HEK293 (cell line): ENCODE results near the gene SPTSSB.

Source experiments
- CTCF ChIA-PET: fragments of 350-600 bp; formaldehyde crosslinking; extraction: SDS; loops from one replicate; lab custom pipeline; 2021; ENCODE audit warnings: antibody characterized with exemption; lab: Yijun Ruan, JAX
- POLR2A ChIA-PET: fragments of 300-600 bp; formaldehyde crosslinking; extraction: SDS; loops from one replicate; lab custom pipeline; 2020; ENCODE audit warnings: antibody characterized with exemption, inconsistent platforms; lab: Yijun Ruan, JAX
- H3K27ac ChIP-seq: fragments of 200-500 bp; sonication (Bioruptor generic); 2 replicates; pipeline ENCODE4 v1.5.1; 2014; ENCODE audit warnings: low read depth, low read length, control low read depth, inconsistent platforms; ENCODE audit errors: extremely low read depth
- H3K36me3 ChIP-seq, 2 experiments: fragments of 200-500 bp in 1 of 2; sonication (Bioruptor generic) in 1 of 2; 1 replicate in 1 of 2; 2 replicates in 1 of 2; pipeline ENCODE4 v1.5.1; 2014 to 2017; ENCODE audit warnings: inconsistent platforms in 2 of 2, low read length in 2 of 2; ENCODE audit not compliant: control insufficient read depth in 2 of 2, insufficient read depth in 1 of 2
- H3K4me1 ChIP-seq: fragments of 200-500 bp; sonication (Bioruptor generic); 2 replicates; pipeline ENCODE4 v1.5.1; 2014; ENCODE audit warnings: mild to moderate bottlenecking, low read length, inconsistent platforms; ENCODE audit not compliant: control insufficient read depth, insufficient read depth
- H3K4me3 ChIP-seq: 2 replicates; pipeline ENCODE4 v1.5.1; 2011; ENCODE audit warnings: low read depth, mild to moderate bottlenecking, control low read depth, low read length, moderate library complexity
- H3K9me3 ChIP-seq: fragments of 200-500 bp; sonication (Bioruptor generic); 2 replicates; pipeline ENCODE4 v1.5.1; 2014; ENCODE audit warnings: low read depth, low read length, inconsistent platforms; ENCODE audit not compliant: control insufficient read depth, insufficient read depth
- BCL11B ChIP-seq: fragments of 450-650 bp; formaldehyde crosslinking; IDR thresholded peaks from 2 replicates; pipeline ENCODE4 v1.5.1; 2016; ENCODE audit warnings: low read depth, missing biosample characterization, missing genetic modification characterization
- ZBTB21 ChIP-seq: fragments of 450-650 bp; formaldehyde crosslinking; IDR thresholded peaks from 2 replicates; pipeline ENCODE4 v1.5.1; 2017; ENCODE audit warnings: missing biosample characterization, missing genetic modification characterization
- ZNF133 ChIP-seq: fragments of 450-650 bp; formaldehyde crosslinking; IDR thresholded peaks from 2 replicates; pipeline ENCODE4 v1.5.1; 2016; ENCODE audit warnings: missing biosample characterization, missing genetic modification characterization
- ZNF416 ChIP-seq: fragments of 450-650 bp; formaldehyde crosslinking; IDR thresholded peaks from 2 replicates; pipeline ENCODE4 v1.5.1; 2016; ENCODE audit warnings: missing biosample characterization, missing genetic modification characterization
- ZNF571 ChIP-seq: fragments of 450-650 bp; formaldehyde crosslinking; IDR thresholded peaks from 2 replicates; pipeline ENCODE4 v1.5.0; 2017; ENCODE audit warnings: missing biosample characterization, missing genetic modification characterization
- ZNF623 ChIP-seq: fragments of 450-650 bp; formaldehyde crosslinking; IDR thresholded peaks from 2 replicates; pipeline ENCODE4 v1.5.1; 2016; ENCODE audit warnings: missing biosample characterization, missing genetic modification characterization
- ZNF658 ChIP-seq: fragments of 450-650 bp; formaldehyde crosslinking; IDR thresholded peaks from 2 replicates; pipeline ENCODE4; 2016; ENCODE audit warnings: missing biosample characterization, missing genetic modification characterization
- ZNF837 ChIP-seq: fragments of 450-650 bp; formaldehyde crosslinking; IDR thresholded peaks from 2 replicates; pipeline ENCODE4 v1.5.1; 2016; ENCODE audit warnings: missing biosample characterization, missing genetic modification characterization
- ZSCAN16 ChIP-seq: fragments of 450-650 bp; formaldehyde crosslinking; IDR thresholded peaks from 2 replicates; pipeline ENCODE4 v1.5.1; 2016; ENCODE audit warnings: missing biosample characterization, missing genetic modification characterization
- TF ChIP-seq, protein P1 (sequence below): fragments of 450-650 bp; formaldehyde crosslinking; IDR thresholded peaks from 2 replicates; pipeline ENCODE4 v1.5.1; 2016; ENCODE audit warnings: missing biosample characterization, missing genetic modification characterization
- TF ChIP-seq, protein P2 (sequence below): fragments of 450-650 bp; formaldehyde crosslinking; IDR thresholded peaks from 2 replicates; pipeline ENCODE4 v1.5.1; 2016; ENCODE audit warnings: missing biosample characterization, missing genetic modification characterization
- TF ChIP-seq, protein P3 (sequence below): fragments of 450-650 bp; formaldehyde crosslinking; IDR thresholded peaks from 2 replicates; pipeline ENCODE4 v1.5.1; 2016; ENCODE audit warnings: missing biosample characterization, missing genetic modification characterization
- TF ChIP-seq, protein P4 (sequence below): fragments of 450-650 bp; formaldehyde crosslinking; optimal IDR thresholded peaks from 2 replicates; pipeline ENCODE3; 2016; ENCODE audit warnings: missing biosample characterization, mild to moderate bottlenecking, missing genetic modification characterization
- TF ChIP-seq, protein P5 (sequence below): fragments of 450-650 bp; formaldehyde crosslinking; conservative IDR thresholded peaks from 2 replicates; pipeline ENCODE4 v1.5.1; 2016; ENCODE audit warnings: low read depth, missing biosample characterization, missing genetic modification characterization
- TF ChIP-seq, protein P6 (sequence below): fragments of 450-650 bp; formaldehyde crosslinking; IDR thresholded peaks from 2 replicates; pipeline ENCODE4 v1.5.1; 2016; ENCODE audit warnings: missing biosample characterization, missing genetic modification characterization
- TF ChIP-seq, protein P7 (sequence below): fragments of 450-650 bp; formaldehyde crosslinking; IDR thresholded peaks from 2 replicates; pipeline ENCODE4 v1.5.1; 2016; ENCODE audit warnings: missing biosample characterization, missing genetic modification characterization

The SPTSSB gene

DNA sequence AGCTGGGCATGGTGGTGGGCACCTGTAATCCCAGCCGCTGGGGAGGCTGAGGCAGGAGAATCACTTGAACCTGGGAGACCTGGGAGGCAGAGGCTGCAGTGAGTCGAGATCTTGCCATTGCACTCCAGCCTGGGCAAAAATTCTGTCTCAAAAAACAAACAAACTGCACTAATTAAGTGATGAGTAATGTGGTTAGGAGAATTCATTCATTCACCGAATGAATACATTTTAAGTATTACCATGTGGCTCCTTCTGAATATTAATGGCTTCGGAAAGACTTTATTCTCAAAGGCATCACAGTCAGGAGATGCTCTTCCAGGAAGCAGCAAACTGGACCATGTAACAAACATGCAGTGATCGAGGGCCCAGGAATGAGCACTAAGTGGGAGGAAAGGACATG is 23.6 kb downstream of the SPTSSB start (continued):
- TF ChIP-seq, protein P1, sequence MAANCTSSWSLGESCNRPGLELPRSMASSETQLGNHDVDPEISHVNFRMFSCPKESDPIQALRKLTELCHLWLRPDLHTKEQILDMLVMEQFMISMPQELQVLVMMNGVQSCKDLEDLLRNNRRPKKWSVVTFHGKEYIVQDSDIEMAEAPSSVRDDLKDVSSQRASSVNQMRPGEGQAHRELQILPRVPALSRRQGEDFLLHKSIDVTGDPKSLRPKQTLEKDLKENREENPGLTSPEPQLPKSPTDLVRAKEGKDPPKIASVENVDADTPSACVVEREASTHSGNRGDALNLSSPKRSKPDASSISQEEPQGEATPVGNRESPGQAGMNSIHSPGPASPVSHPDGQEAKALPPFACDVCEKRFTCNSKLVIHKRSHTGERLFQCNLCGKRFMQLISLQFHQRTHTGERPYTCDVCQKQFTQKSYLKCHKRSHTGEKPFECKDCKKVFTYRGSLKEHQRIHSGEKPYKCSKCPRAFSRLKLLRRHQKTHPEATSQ (tag by site-specific recombination), result no peak
- TF ChIP-seq ZBTB21, result no peak

DNA sequence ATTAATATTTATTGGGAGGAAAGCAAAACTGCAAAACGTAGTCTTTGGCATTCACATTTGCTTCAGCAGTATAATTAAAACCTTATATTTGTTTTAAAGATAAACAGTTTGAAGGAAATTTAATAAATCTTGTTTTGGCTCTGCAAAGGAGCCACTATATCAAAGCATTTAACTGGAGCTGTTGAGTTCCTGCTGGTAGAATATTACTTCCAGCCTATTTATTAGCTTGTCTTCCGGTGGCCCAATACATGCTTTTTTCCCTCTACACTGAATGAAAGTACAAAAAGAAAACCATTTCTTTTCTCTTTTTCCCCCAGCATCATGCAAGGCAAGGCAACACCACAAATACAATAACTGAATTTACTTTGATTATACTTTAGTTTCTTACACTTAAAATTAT is 26.3 kb downstream of the SPTSSB start:
- no peak overlapping the region for H3K4me3 ChIP-seq
- H3K36me3 ChIP-seq, result no peaks in the 10 kb centered on the region
- ChIA-PET POLR2A (no interaction called here), CTCF (interaction anchor here (0.7 kb wide), 1 partner anchor 18 kb away, joined by 3 read pairs; no protein-coding TSS in a partner anchor)
- H3K4me1 ChIP-seq, result peaks cover 9% of the 10 kb centered on the region
- TF ChIP-seq ZBTB21, result no peak
- TF ChIP-seq, protein P2, sequence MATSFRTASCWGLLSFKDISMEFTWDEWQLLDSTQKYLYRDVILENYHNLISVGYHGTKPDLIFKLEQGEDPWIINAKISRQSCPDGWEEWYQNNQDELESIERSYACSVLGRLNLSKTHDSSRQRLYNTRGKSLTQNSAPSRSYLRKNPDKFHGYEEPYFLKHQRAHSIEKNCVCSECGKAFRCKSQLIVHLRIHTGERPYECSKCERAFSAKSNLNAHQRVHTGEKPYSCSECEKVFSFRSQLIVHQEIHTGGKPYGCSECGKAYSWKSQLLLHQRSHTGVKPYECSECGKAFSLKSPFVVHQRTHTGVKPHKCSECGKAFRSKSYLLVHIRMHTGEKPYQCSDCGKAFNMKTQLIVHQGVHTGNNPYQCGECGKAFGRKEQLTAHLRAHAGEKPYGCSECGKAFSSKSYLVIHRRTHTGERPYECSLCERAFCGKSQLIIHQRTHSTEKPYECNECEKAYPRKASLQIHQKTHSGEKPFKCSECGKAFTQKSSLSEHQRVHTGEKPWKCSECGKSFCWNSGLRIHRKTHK (tag by site-specific recombination), result no peak
- no peak for TF ChIP-seq ZNF416 (tag by site-specific recombination)
- no peak for TF ChIP-seq ZNF133 (tag by site-specific recombination)
- TF ChIP-seq ZSCAN16 (tag by site-specific recombination), result no peak
- TF ChIP-seq, protein P3, sequence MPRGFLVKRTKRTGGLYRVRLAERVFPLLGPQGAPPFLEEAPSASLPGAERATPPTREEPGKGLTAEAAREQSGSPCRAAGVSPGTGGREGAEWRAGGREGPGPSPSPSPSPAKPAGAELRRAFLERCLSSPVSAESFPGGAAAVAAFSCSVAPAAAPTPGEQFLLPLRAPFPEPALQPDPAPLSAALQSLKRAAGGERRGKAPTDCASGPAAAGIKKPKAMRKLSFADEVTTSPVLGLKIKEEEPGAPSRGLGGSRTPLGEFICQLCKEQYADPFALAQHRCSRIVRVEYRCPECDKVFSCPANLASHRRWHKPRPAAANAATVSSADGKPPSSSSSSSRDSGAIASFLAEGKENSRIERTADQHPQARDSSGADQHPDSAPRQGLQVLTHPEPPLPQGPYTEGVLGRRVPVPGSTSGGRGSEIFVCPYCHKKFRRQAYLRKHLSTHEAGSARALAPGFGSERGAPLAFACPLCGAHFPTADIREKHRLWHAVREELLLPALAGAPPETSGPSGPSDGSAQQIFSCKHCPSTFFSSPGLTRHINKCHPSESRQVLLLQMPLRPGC (tag by site-specific recombination), result no peak
- no peak for TF ChIP-seq ZNF571 (tag by site-specific recombination)
- TF ChIP-seq, protein P4, sequence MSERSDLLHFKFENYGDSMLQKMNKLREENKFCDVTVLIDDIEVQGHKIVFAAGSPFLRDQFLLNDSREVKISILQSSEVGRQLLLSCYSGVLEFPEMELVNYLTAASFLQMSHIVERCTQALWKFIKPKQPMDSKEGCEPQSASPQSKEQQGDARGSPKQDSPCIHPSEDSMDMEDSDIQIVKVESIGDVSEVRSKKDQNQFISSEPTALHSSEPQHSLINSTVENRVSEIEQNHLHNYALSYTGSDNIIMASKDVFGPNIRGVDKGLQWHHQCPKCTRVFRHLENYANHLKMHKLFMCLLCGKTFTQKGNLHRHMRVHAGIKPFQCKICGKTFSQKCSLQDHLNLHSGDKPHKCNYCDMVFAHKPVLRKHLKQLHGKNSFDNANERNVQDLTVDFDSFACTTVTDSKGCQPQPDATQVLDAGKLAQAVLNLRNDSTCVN (tag by site-specific recombination), result no peak
- TF ChIP-seq, protein P5, sequence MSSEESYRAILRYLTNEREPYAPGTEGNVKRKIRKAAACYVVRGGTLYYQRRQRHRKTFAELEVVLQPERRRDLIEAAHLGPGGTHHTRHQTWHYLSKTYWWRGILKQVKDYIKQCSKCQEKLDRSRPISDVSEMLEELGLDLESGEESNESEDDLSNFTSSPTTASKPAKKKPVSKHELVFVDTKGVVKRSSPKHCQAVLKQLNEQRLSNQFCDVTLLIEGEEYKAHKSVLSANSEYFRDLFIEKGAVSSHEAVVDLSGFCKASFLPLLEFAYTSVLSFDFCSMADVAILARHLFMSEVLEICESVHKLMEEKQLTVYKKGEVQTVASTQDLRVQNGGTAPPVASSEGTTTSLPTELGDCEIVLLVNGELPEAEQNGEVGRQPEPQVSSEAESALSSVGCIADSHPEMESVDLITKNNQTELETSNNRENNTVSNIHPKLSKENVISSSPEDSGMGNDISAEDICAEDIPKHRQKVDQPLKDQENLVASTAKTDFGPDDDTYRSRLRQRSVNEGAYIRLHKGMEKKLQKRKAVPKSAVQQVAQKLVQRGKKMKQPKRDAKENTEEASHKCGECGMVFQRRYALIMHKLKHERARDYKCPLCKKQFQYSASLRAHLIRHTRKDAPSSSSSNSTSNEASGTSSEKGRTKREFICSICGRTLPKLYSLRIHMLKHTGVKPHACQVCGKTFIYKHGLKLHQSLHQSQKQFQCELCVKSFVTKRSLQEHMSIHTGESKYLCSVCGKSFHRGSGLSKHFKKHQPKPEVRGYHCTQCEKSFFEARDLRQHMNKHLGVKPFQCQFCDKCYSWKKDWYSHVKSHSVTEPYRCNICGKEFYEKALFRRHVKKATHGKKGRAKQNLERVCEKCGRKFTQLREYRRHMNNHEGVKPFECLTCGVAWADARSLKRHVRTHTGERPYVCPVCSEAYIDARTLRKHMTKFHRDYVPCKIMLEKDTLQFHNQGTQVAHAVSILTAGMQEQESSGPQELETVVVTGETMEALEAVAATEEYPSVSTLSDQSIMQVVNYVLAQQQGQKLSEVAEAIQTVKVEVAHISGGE (tag by site-specific recombination), result no peak
- TF ChIP-seq ZNF623 (tag by site-specific recombination), result no peak
- no peak for TF ChIP-seq ZNF837 (tag by site-specific recombination)
- H3K27ac ChIP-seq, result no peak overlapping the region
- H3K9me3 ChIP-seq, result no peaks in the 10 kb centered on the region

DNA sequence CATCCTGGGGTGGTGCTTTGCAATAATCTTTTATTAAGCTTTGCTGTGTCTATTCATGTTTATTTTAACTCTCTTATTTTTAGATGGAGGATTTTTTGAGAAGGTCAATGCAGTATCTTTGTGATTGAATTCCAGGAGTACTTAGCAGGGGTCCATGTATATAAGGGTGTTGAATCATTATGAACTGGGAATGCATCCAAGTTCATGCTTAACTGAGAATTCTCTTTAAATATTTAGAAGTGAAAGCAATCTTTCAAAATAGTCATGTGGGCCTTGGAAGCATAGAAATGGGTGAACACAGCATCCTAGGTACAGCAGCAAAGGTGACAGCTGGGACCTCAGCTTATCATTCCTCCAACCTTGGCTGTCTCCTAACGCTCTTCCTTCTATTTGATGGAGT is 27.3 kb downstream of the SPTSSB start:
- no peak overlapping the region for H3K4me3 ChIP-seq
- POLR2A ChIA-PET, result no interaction called here

More for the DNA sequence above, 27.3 kb downstream of the SPTSSB start:
- H3K4me1 ChIP-seq, result peaks cover 10% of the 10 kb centered on the region
- H3K36me3 ChIP-seq, result no peaks in the 10 kb centered on the region
- no peak overlapping the region for H3K27ac ChIP-seq
- CTCF ChIA-PET, result no interaction called here
- no peaks in the 10 kb centered on the region for H3K9me3 ChIP-seq
- no peak for TF ChIP-seq ZNF658
- TF ChIP-seq, protein P6, sequence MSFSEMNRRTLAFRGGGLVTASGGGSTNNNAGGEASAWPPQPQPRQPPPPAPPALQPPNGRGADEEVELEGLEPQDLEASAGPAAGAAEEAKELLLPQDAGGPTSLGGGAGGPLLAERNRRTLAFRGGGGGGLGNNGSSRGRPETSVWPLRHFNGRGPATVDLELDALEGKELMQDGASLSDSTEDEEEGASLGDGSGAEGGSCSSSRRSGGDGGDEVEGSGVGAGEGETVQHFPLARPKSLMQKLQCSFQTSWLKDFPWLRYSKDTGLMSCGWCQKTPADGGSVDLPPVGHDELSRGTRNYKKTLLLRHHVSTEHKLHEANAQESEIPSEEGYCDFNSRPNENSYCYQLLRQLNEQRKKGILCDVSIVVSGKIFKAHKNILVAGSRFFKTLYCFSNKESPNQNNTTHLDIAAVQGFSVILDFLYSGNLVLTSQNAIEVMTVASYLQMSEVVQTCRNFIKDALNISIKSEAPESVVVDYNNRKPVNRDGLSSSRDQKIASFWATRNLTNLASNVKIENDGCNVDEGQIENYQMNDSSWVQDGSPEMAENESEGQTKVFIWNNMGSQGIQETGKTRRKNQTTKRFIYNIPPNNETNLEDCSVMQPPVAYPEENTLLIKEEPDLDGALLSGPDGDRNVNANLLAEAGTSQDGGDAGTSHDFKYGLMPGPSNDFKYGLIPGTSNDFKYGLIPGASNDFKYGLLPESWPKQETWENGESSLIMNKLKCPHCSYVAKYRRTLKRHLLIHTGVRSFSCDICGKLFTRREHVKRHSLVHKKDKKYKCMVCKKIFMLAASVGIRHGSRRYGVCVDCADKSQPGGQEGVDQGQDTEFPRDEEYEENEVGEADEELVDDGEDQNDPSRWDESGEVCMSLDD (tag by site-specific recombination), result no peak
- TF ChIP-seq BCL11B, result no peak
- TF ChIP-seq, protein P7, sequence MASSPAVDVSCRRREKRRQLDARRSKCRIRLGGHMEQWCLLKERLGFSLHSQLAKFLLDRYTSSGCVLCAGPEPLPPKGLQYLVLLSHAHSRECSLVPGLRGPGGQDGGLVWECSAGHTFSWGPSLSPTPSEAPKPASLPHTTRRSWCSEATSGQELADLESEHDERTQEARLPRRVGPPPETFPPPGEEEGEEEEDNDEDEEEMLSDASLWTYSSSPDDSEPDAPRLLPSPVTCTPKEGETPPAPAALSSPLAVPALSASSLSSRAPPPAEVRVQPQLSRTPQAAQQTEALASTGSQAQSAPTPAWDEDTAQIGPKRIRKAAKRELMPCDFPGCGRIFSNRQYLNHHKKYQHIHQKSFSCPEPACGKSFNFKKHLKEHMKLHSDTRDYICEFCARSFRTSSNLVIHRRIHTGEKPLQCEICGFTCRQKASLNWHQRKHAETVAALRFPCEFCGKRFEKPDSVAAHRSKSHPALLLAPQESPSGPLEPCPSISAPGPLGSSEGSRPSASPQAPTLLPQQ, result no peak
